Measurements from ENCODE around the gene LBP.
"Not testable (repeated sequence)": the region's sequence is repeated elsewhere in the genome, so short reads cannot be mapped to it uniquely, and the experiment has no call there.

Gene LBP

DNA sequence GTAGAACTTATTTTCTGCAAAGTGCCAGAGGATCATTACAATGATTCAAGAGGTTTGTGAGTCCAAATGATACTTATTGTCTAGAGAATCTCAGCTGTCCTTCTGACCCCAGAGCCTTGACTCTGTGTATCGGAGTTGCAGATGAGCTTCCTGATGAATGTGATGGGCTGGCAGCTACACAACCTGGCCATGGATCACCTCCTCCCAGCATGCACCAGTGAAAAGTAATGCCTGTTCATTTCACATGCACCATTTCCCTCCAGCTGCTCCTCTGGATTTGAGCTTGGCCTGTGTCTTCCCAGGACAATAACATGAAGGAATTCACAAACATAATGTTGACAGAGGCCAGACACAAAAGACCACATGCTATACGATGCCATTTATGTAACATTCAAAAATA is 58.9 kb downstream of the LBP start:
- DNase-seq = no peak

DNA sequence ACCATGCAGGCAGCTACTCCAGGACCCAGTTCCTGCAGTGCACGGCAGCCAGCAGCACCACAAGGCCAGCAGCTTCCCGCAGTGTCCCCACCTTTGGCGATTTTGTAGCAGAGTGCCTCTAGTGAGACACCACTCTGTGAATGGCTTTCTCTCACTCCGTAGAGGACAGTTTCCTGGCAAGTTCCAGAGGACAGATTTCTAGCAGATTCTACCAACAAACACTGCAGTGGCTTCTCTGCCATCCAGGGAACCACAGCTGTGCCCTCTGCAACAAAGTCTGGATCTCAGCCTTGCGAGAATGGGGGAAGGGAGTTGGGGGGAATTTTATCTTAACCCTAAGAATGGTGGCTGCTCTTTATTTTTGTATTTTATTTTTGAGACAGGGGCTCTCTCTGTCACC is 60.2 kb downstream of the LBP start:
- no peak for DNase-seq

DNA sequence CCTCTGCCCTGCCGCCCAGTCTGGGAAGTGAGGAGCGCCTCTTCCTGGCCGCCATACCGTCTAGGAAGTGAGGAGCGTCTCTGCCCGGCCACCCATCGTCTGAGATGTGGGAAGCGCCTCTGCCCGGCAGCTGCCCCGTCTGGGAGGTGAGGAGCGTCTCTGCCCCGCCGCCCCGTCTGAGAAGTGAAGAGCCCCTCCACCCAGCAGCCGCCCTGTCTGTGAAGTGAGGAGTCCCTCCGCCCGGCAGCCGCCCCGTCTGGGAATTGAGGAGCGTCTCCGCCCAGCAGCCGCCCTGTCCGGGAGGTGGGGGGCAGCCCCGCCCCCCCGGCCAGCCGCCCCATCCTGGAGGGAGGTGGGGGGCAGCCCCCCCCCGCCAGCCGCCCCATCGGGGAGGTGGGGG is 61.0 kb downstream of the LBP start:
- no peak for DNase-seq

DNA sequence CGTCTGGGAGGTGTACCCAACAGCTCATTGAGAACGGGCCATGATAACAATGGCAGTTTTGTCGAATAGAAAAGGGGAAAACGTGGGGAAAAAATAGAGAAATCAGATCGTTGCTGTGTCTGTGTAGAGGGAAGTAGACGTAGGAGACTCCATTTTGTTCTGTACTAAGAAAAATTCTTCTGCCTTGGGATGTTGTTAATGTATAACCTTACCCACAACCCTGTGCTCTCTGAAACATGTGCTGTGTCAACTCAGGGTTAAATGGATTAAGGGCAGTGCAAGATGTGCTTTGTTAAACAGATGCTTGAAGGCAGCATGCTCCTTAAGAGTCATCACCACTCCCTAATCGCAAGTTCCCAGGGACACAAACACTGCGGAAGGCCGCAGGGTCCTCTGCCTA is 61.5 kb downstream of the LBP start:
- not testable (repeated sequence) for DNase-seq

GRCh38 chr20:38412877-38413577 is 66.7 kb downstream of the LBP start:
- no peak for DNase-seq

GRCh38 chr20:38414769-38415450 is 68.6 kb downstream of the LBP start:
- DNase-seq = no peak

DNA sequence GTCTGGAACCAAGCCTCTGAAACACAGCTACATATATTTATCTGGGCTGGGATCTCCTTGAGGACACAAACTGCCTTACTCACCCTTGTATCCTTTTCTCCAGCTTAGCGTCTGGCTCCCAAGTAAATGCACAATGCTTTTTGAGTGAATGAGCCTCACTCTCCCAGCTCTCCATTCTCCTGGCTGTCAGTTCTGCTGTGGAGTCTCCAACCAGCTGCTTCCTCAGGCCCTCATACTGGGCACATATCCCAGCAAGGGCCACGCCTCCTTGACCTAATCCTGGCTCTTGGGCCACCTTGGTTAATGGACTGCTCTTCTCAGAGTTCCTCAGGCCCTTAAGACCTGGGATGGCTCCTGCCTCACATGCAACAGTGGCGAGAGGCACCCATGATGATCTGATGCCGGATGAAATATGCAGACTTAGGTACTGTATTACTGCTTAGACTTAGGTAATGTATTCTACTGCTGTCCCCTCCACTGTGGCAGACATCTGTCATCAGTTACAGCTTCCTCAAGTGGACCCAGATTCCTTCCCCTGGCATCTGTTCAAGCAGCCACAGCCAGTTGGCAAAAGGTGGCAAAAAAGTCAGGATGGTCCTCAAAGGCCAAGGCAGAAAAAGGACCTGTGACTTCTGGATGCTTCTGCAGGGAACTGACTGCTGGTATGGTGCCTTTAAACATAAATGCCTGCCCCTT is 72.4 kb downstream of the LBP start:
- no peak for DNase-seq

GRCh38 chr20:38420388-38421085 is 74.3 kb downstream of the LBP start:
- DNase-seq = no peak

GRCh38 chr20:38421915-38422314 is 75.6 kb downstream of the LBP start:
- DNase-seq = no peak

- no peak for DNase-seq
Measured at GRCh38 chr20:38423541-38423940, 77.3 kb downstream of the LBP start.

- DNase-seq = no peak
Measured at GRCh38 chr20:38424401-38424800, 78.1 kb downstream of the LBP start.

DNA sequence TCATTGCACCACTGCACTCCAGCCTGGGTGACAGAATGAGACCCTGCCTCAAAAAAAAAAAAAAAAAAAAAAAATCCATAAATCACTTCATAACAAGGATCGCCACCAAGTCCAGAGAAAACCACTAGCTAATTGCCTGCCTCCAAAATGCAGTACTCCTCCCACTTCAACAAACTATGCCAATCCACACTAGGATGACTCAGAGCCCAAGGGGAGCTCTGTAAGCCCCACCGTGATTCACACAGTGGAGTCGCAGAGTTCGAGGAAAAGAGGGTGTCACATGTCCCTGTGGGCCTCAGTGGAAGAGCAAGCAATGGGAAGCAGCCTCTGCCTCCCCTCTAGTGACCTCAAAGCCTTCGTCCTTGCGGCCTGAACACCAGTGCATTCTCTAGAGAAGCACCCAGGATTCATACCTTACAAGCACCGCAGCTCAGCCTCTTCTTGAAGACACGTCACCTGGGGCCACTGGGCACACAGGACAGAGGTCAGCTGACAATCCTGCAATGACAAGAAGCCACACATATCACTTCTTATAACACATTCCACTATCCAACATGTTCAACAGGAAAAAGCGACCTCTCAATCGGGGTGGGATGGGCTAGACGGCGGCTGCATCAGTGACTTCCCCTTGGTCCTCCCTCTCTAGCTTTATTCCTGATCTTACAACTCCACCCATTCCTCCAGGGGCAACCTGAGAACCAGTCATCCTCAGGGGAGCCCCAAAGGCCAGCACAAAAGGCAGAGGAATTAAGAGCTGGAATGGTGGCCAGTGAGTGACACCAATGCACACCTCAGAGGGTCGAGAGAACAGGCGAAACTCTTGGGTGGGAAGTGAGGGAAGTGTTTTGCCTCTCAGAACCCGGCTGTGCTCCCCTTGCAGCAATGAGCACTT is 80.0 kb downstream of the LBP start:
- DNase-seq = no peak
